HepG2 (cell line): Measurements from ENCODE around the gene TOMM22. TPM values are rescaled to one million over a fixed set of nuclear protein-coding genes. Genes with fewer than 3 reads are reported as not detected.

ENCODE experiments used
- ATF1 ChIP-seq: IDR thresholded peaks from 2 replicates; pipeline ENCODE4 v1.6.1; 2016; ENCODE audit warnings: mild to moderate bottlenecking, control low read depth
- GATAD1 ChIP-seq: IDR thresholded peaks from 2 replicates; pipeline ENCODE4 v1.6.1; 2016; ENCODE audit warnings: missing genetic modification reagents, missing compliant biosample characterization
- JDP2 ChIP-seq: sonication (generic); formaldehyde crosslinking; IDR thresholded peaks from 2 replicates; pipeline ENCODE4 v1.8.1; 2022; ENCODE audit warnings: missing genetic modification reagents, borderline replicate concordance
- KDM3A ChIP-seq: IDR thresholded peaks from 2 replicates; pipeline ENCODE4 v1.6.1; 2018; ENCODE audit warnings: low read depth, missing compliant biosample characterization
- KLF9 ChIP-seq: IDR thresholded peaks from 2 replicates; pipeline ENCODE4 v1.6.1; 2016; ENCODE audit warnings: low read depth
- MAFF ChIP-seq: IDR thresholded peaks from 2 replicates; pipeline ENCODE4 v1.6.1; 2011; ENCODE audit warnings: low read depth, low read length, improper control_type of control experiment
- MYNN ChIP-seq: sonication (generic); formaldehyde crosslinking; IDR thresholded peaks from 2 replicates; pipeline ENCODE4 v1.4.0; 2020; ENCODE audit warnings: mild to moderate bottlenecking, low read depth, missing genetic modification reagents
- PHF5A ChIP-seq: IDR thresholded peaks from one replicate; pipeline ENCODE4 v1.6.1; 2018; ENCODE audit warnings: low read depth, missing genetic modification reagents; ENCODE audit not compliant: unreplicated experiment
- RAD51 ChIP-seq: fragments of 450-650 bp; IDR thresholded peaks from 2 replicates; pipeline ENCODE4 v1.6.1; 2016; ENCODE audit warnings: borderline replicate concordance
- REL ChIP-seq: sonication (generic); formaldehyde crosslinking; conservative IDR thresholded peaks from 2 replicates; pipeline ENCODE4 v1.8.0; 2022; ENCODE audit warnings: mild to moderate bottlenecking, missing genetic modification reagents, moderate library complexity
- SATB2 ChIP-seq: sonication (generic); formaldehyde crosslinking; IDR thresholded peaks from 2 replicates; pipeline ENCODE4 v1.5.0; 2020; ENCODE audit warnings: missing genetic modification reagents
- SIX1 ChIP-seq: sonication (generic); formaldehyde crosslinking; IDR thresholded peaks from 2 replicates; pipeline ENCODE4 v1.4.0; 2020; ENCODE audit warnings: missing genetic modification reagents, borderline replicate concordance
- SP2 ChIP-seq: sonication (generic); formaldehyde crosslinking; IDR thresholded peaks from 2 replicates; pipeline ENCODE4 v1.5.1; 2020; ENCODE audit warnings: mild to moderate bottlenecking, missing genetic modification reagents
- XRCC5 ChIP-seq: fragments of 200-400 bp; formaldehyde crosslinking; optimal IDR thresholded peaks from 2 replicates; pipeline ENCODE3; 2017; ENCODE audit warnings: mild to moderate bottlenecking, low read length
- ZEB1 ChIP-seq: IDR thresholded peaks from 2 replicates; pipeline ENCODE4 v1.6.1; 2012; ENCODE audit warnings: mild to moderate bottlenecking, low read depth, inconsistent platforms; ENCODE audit not compliant: insufficient replicate concordance
- ZNF766 ChIP-seq: sonication (generic); formaldehyde crosslinking; IDR thresholded peaks from 2 replicates; pipeline ENCODE4 v1.5.0; 2020; ENCODE audit warnings: missing genetic modification reagents, borderline replicate concordance
- ZNF782 ChIP-seq: sonication (generic); formaldehyde crosslinking; IDR thresholded peaks from 2 replicates; pipeline ENCODE4 v1.4.0; 2020; ENCODE audit warnings: missing genetic modification reagents, mild to moderate bottlenecking, borderline replicate concordance
- ZNF839 ChIP-seq: sonication (generic); formaldehyde crosslinking; IDR thresholded peaks from 2 replicates; pipeline ENCODE4 v1.4.0; 2020; ENCODE audit warnings: missing genetic modification reagents, mild to moderate bottlenecking, borderline replicate concordance
- polyA plus RNA-seq, 8 experiments: library from polyadenylated mRNA; depleted of rRNA in 3 of 8; stranded (reverse) in 7 of 8; unstranded in 1 of 8; fragments of >200 nt; fragmentation: Illumina TruSeq in 4 of 8; extraction: Trizol in 4 of 8; gene quantifications; 2 replicates each; pipeline versions ENCODE4 v1.2.1 to v1.2.3, GENCODE V29; 2011 to 2016; ENCODE audit warnings: low read depth in 4 of 8, missing spikeins in 1 of 8, mixed read lengths in 1 of 8; ENCODE audit not compliant: insufficient read depth in 1 of 8
- total RNA-seq, 5 experiments: library from RNA; depleted of rRNA; stranded (reverse); fragments of >200 nt; fragmentation: Illumina TruSeq; extraction: Trizol; gene quantifications; 2 replicates each; pipeline ENCODE4 v1.2.3, GENCODE V29; 2016; ENCODE audit warnings: low read depth in 1 of 5
- TF ChIP-seq, protein P1 (sequence below): sonication (generic); formaldehyde crosslinking; IDR thresholded peaks from 2 replicates; pipeline ENCODE4 v1.4.0; 2020; ENCODE audit warnings: mild to moderate bottlenecking, missing genetic modification reagents
- TF ChIP-seq, protein P2 (sequence below): sonication (generic); formaldehyde crosslinking; IDR thresholded peaks from 2 replicates; pipeline ENCODE4 v1.4.0; 2020; ENCODE audit warnings: missing genetic modification reagents, borderline replicate concordance
- TF ChIP-seq, protein P3 (sequence below): sonication (generic); formaldehyde crosslinking; IDR thresholded peaks from 2 replicates; pipeline ENCODE4 v1.9.0; 2021; ENCODE audit warnings: missing genetic modification reagents, mild to moderate bottlenecking, borderline replicate concordance

TOMM22 gene
- total and polyA plus RNA-seq, 2 of the 13 experiments (the other 11 are each of a cell fraction or from before 2014, with no cell fraction given), result 46.9 to 118 TPM

DNA sequence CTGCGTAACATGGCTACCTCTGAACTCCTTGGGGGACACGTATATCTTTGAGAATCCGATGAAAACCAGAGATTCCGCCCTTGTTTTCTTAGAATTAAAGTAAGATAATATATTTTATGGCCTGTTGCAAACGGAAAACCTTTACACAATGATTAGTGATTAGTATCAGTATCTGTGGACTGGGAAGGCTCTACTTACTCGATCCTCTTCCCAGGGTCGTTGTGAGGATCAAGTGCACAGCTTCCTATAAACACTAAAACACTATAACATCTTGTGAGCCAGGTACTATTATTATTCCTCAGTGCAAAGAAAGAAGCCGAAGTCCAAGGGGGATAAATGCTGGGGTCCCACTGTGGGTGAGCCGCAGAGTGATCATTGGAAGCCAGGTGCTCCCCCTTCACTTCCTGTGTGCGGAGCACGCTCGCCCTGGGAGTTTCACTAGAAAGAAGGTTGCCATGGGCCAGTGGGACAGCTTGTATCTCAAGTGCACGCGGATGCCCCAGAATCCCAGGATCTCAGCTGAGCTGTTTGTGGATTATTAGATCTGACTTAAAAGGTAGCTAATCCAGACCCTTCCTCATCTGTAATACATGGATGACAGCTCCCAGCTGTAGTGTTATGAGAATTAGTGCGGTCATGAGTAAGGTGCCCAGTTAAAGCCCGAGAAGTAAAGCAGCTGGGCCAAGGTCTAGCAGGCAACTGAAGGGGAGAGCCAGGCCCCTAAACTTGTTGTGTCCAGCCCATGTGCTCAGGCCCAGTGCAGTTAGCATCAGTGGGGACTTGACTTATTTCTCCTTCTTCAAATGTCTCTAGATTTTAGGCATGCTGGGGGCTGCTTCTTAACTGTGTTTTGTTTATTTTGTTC is 24.5 kb upstream of the TOMM22 start (continued):
- TF ChIP-seq, protein P1, sequence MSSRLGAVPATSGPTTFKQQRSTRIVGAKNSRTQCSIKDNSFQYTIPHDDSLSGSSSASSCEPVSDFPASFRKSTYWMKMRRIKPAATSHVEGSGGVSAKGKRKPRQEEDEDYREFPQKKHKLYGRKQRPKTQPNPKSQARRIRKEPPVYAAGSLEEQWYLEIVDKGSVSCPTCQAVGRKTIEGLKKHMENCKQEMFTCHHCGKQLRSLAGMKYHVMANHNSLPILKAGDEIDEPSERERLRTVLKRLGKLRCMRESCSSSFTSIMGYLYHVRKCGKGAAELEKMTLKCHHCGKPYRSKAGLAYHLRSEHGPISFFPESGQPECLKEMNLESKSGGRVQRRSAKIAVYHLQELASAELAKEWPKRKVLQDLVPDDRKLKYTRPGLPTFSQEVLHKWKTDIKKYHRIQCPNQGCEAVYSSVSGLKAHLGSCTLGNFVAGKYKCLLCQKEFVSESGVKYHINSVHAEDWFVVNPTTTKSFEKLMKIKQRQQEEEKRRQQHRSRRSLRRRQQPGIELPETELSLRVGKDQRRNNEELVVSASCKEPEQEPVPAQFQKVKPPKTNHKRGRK (CRISPR knock-in tag), result no peak
- TF ChIP-seq KDM3A (CRISPR knock-in tag), result no peak
- TF ChIP-seq ZNF766, result 0 out of 2 replicates have a peak, but pooled peaks have one; percentile 17
- no peak for TF ChIP-seq JDP2 (CRISPR knock-in tag)
- TF ChIP-seq KLF9 (CRISPR knock-in tag), result no peak
- no peak for TF ChIP-seq PHF5A (CRISPR knock-in tag)
- TF ChIP-seq MYNN (CRISPR knock-in tag), result no peak
- TF ChIP-seq SP2 (CRISPR knock-in tag), result no peak
- 0 out of 2 replicates have a peak, but pooled peaks have one; percentile 15 for TF ChIP-seq SATB2
- TF ChIP-seq ZNF782, result no peak
- TF ChIP-seq MAFF, result no peak
- TF ChIP-seq, protein P2, sequence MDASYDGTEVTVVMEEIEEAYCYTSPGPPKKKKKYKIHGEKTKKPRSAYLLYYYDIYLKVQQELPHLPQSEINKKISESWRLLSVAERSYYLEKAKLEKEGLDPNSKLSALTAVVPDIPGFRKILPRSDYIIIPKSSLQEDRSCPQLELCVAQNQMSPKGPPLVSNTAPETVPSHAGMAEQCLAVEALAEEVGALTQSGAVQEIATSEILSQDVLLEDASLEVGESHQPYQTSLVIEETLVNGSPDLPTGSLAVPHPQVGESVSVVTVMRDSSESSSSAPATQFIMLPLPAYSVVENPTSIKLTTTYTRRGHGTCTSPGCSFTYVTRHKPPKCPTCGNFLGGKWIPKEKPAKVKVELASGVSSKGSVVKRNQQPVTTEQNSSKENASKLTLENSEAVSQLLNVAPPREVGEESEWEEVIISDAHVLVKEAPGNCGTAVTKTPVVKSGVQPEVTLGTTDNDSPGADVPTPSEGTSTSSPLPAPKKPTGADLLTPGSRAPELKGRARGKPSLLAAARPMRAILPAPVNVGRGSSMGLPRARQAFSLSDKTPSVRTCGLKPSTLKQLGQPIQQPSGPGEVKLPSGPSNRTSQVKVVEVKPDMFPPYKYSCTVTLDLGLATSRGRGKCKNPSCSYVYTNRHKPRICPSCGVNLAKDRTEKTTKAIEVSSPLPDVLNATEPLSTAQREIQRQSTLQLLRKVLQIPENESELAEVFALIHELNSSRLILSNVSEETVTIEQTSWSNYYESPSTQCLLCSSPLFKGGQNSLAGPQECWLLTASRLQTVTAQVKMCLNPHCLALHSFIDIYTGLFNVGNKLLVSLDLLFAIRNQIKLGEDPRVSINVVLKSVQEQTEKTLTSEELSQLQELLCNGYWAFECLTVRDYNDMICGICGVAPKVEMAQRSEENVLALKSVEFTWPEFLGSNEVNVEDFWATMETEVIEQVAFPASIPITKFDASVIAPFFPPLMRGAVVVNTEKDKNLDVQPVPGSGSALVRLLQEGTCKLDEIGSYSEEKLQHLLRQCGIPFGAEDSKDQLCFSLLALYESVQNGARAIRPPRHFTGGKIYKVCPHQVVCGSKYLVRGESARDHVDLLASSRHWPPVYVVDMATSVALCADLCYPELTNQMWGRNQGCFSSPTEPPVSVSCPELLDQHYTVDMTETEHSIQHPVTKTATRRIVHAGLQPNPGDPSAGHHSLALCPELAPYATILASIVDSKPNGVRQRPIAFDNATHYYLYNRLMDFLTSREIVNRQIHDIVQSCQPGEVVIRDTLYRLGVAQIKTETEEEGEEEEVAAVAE, result peak; percentile 65; the same call in 1 of the 2 replicates
- TF ChIP-seq, protein P3, sequence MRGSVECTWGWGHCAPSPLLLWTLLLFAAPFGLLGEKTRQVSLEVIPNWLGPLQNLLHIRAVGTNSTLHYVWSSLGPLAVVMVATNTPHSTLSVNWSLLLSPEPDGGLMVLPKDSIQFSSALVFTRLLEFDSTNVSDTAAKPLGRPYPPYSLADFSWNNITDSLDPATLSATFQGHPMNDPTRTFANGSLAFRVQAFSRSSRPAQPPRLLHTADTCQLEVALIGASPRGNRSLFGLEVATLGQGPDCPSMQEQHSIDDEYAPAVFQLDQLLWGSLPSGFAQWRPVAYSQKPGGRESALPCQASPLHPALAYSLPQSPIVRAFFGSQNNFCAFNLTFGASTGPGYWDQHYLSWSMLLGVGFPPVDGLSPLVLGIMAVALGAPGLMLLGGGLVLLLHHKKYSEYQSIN, result no peak
- TF ChIP-seq RAD51, result no peak
- TF ChIP-seq XRCC5, result no peak
- TF ChIP-seq GATAD1, result no peak
- no peak for TF ChIP-seq REL
- TF ChIP-seq SIX1 (CRISPR knock-in tag), result no peak
- TF ChIP-seq ZEB1, result no peak
- no peak for TF ChIP-seq ZNF839 (CRISPR knock-in tag)
- TF ChIP-seq ATF1 (CRISPR knock-in tag), result no peak
